Endothelial cell (in vitro differentiated cells): Measurements from ENCODE around the gene BTG2. TPM values are rescaled to one million over a fixed set of nuclear protein-coding genes. Genes with fewer than 3 reads are reported as not detected.

ENCODE experiments used
- DNase-seq: peaks from one replicate; pipeline ENCODE4 v3.0.0; 2021; ENCODE audit warnings: low spot score
- H3K27ac Mint-ChIP-seq: one replicate; pipeline ENCODE4 v1.8.0; 2021; ENCODE audit warnings: mixed read lengths, inconsistent platforms; ENCODE audit not compliant: unreplicated experiment
- H3K27me3 Mint-ChIP-seq: one replicate; pipeline ENCODE4 v1.8.0; 2021; ENCODE audit warnings: mild to moderate bottlenecking, moderate library complexity, mixed read lengths, inconsistent platforms; ENCODE audit not compliant: unreplicated experiment
- H3K36me3 Mint-ChIP-seq: one replicate; pipeline ENCODE4 v1.8.0; 2021; ENCODE audit warnings: mild to moderate bottlenecking, low read depth, mixed read lengths, inconsistent platforms; ENCODE audit not compliant: unreplicated experiment
- H3K4me1 Mint-ChIP-seq: one replicate; pipeline ENCODE4 v1.8.0; 2021; ENCODE audit warnings: mild to moderate bottlenecking, mixed read lengths, inconsistent platforms; ENCODE audit not compliant: unreplicated experiment
- H3K4me3 Mint-ChIP-seq: one replicate; pipeline ENCODE4 v1.8.0; 2021; ENCODE audit warnings: mild to moderate bottlenecking, mixed read lengths, inconsistent platforms; ENCODE audit not compliant: unreplicated experiment
- H3K9me3 Mint-ChIP-seq: one replicate; pipeline ENCODE4 v1.8.0; 2021; ENCODE audit warnings: mixed read lengths, inconsistent platforms; ENCODE audit not compliant: unreplicated experiment
- CTCF ChIP-seq: fragments of 200-600 bp; sonication (generic); IDR thresholded peaks from one replicate; pipeline ENCODE4 v1.5.0; 2021; ENCODE audit warnings: antibody characterized with exemption; ENCODE audit not compliant: unreplicated experiment
- total RNA-seq: library from RNA; stranded (reverse); fragmentation: NEBNext Ultra II Directional; extraction: Animal tissue kit (Norgen Biotek cat#: 25700); gene quantifications from one replicate; pipeline ENCODE4 v1.2.1, GENCODE V29; 2021; ENCODE audit not compliant: unreplicated experiment

The BTG2 gene
- total RNA-seq, 1 donor from 2014 or later = 80.0 TPM

- Mint-ChIP-seq H3K36me3 (peaks cover 3% of the 10 kb centered on the region), H3K9me3 (no peaks in the 10 kb centered on the region), H3K4me3 (no peak overlapping the region), H3K27ac (no peak overlapping the region), H3K4me1 (peaks cover 36% of the 10 kb centered on the region), H3K27me3 (peaks cover 9% of the 10 kb centered on the region)
- DNase-seq = no peak
- TF ChIP-seq CTCF = no peak
Observed at GRCh38 chr1:203281851-203282661, 23.3 kb upstream of the BTG2 start.

GRCh38 chr1:203282720-203283542 is 22.4 kb upstream of the BTG2 start:
- H3K4me1 Mint-ChIP-seq = peaks cover 43% of the 10 kb centered on the region
- no peaks in the 10 kb centered on the region for H3K9me3 Mint-ChIP-seq
- no peak overlapping the region for H3K27ac Mint-ChIP-seq
- H3K4me3 Mint-ChIP-seq = no peak overlapping the region
- DNase-seq = no peak
- H3K27me3 Mint-ChIP-seq = peaks cover 11% of the 10 kb centered on the region
- TF ChIP-seq CTCF = no peak
- H3K36me3 Mint-ChIP-seq = peaks cover 3% of the 10 kb centered on the region

- no peak overlapping the region for H3K27ac Mint-ChIP-seq
- TF ChIP-seq CTCF = no peak
- H3K36me3 Mint-ChIP-seq = peaks cover 3% of the 10 kb centered on the region
- no peak for DNase-seq
- H3K27me3 Mint-ChIP-seq = peaks cover 15% of the 10 kb centered on the region
- H3K4me1 Mint-ChIP-seq = peaks cover 45% of the 10 kb centered on the region
- H3K4me3 Mint-ChIP-seq = no peak overlapping the region
- H3K9me3 Mint-ChIP-seq = no peaks in the 10 kb centered on the region
Observed at GRCh38 chr1:203283597-203283996, 21.7 kb upstream of the BTG2 start.

GRCh38 chr1:203284411-203285123 is 20.8 kb upstream of the BTG2 start:
- H3K4me1 Mint-ChIP-seq = peaks cover 49% of the 10 kb centered on the region
- TF ChIP-seq CTCF = no peak
- H3K27me3 Mint-ChIP-seq = peaks cover 19% of the 10 kb centered on the region
- no peaks in the 10 kb centered on the region for H3K9me3 Mint-ChIP-seq
- DNase-seq = no peak
- H3K36me3 Mint-ChIP-seq = no peaks in the 10 kb centered on the region
- H3K27ac Mint-ChIP-seq = no peak overlapping the region
- no peak overlapping the region for H3K4me3 Mint-ChIP-seq
